GM21619 (cell line): ENCODE results near the gene FGGY.

ENCODE experiments used
- ATAC-seq: cut with Tn5 transposase; IDR thresholded peaks from one replicate; pipeline ENCODE4 v1.9.1; 2021; ENCODE audit not compliant: unreplicated experiment

The FGGY gene

GRCh38 chr1:59410457-59410856 is 113.6 kb downstream of the FGGY start:
- ATAC-seq = no peak

- no peak for ATAC-seq
Measured at GRCh38 chr1:59411147-59411546, 114.3 kb downstream of the FGGY start.

GRCh38 chr1:59412718-59413326 is 115.9 kb downstream of the FGGY start:
- ATAC-seq = no peak

- ATAC-seq = no peak
Measured at GRCh38 chr1:59413327-59413720, 116.4 kb downstream of the FGGY start.

- no peak for ATAC-seq
Measured at GRCh38 chr1:59414406-59415133, 117.7 kb downstream of the FGGY start.

GRCh38 chr1:59415286-59415850 is 118.5 kb downstream of the FGGY start:
- ATAC-seq = no peak

GRCh38 chr1:59415881-59416280 is 119.0 kb downstream of the FGGY start:
- no peak for ATAC-seq

GRCh38 chr1:59417406-59417805 is 120.5 kb downstream of the FGGY start:
- ATAC-seq = no peak

GRCh38 chr1:59418363-59419144 is 121.7 kb downstream of the FGGY start:
- no peak for ATAC-seq

GRCh38 chr1:59419361-59420140 is 122.7 kb downstream of the FGGY start:
- ATAC-seq = no peak

GRCh38 chr1:59421232-59421920 is 124.5 kb downstream of the FGGY start:
- no peak for ATAC-seq

GRCh38 chr1:59422921-59423575 is 126.2 kb downstream of the FGGY start:
- ATAC-seq = no peak

GRCh38 chr1:59427155-59427554 is 130.3 kb downstream of the FGGY start:
- ATAC-seq = no peak

- no peak for ATAC-seq
Measured at GRCh38 chr1:59427784-59428183, 130.9 kb downstream of the FGGY start.

GRCh38 chr1:59428828-59429227 is 131.9 kb downstream of the FGGY start:
- ATAC-seq = no peak

- ATAC-seq = no peak
Measured at GRCh38 chr1:59429656-59430055, 132.8 kb downstream of the FGGY start.

- ATAC-seq = no peak
Measured at GRCh38 chr1:59431566-59432294, 134.8 kb downstream of the FGGY start.

- ATAC-seq = peak; percentile 97
Measured at GRCh38 chr1:59432531-59433439, 135.9 kb downstream of the FGGY start.
